IMR-90 (cell line): Measurements from ENCODE around the gene FEZ2. TPM values are rescaled to one million over a fixed set of nuclear protein-coding genes. Genes with fewer than 3 reads are reported as not detected.

Experiments used
- ATAC-seq: fragments of 200-7000 bp; cut with Tn5 transposase; 2 replicates; pipeline ENCODE4 v1.9.1; 2020; ENCODE audit warnings: low read depth, mild to moderate bottlenecking, moderate library complexity
- BruUV-seq: library from RNA; stranded (reverse); fragments of 400-500 nt; replicated peaks from 2 replicates; lab custom pipeline; 2021; lab: Mats Ljungman, UMichigan
- CTCF ChIA-PET: fragments of 300-600 bp; formaldehyde crosslinking; extraction: SDS; loops from one replicate; lab custom pipeline; 2021; ENCODE audit warnings: antibody characterized with exemption; lab: Yijun Ruan, JAX
- POLR2A ChIA-PET: fragments of 300-600 bp; sonication (Branson Sonifier 250); formaldehyde crosslinking; loops from one replicate; lab custom pipeline; 2022; ENCODE audit warnings: antibody characterized with exemption; ENCODE audit not compliant: unreplicated experiment; lab: Charles Lee
- DNase-seq: peaks from one replicate; pipeline ENCODE4 v3.0.0; 2013
- H2AFZ ChIP-seq: replicated peaks from 2 replicates; pipeline ENCODE3; 2013; ENCODE audit warnings: low read length, mild to moderate bottlenecking; ENCODE audit not compliant: poor library complexity
- H2AK5ac ChIP-seq: 2 replicates; pipeline ENCODE4 v1.6.1; 2013; ENCODE audit warnings: low read depth, low read length, inconsistent platforms
- H2AK9ac ChIP-seq: replicated peaks from 2 replicates; pipeline ENCODE3; 2013; ENCODE audit warnings: mild to moderate bottlenecking, low read depth, low read length, moderate library complexity; ENCODE audit not compliant: poor library complexity
- H2BK120ac ChIP-seq: 2 replicates; pipeline ENCODE4 v1.6.1; 2013; ENCODE audit warnings: low read depth, low read length, inconsistent platforms
- H2BK15ac ChIP-seq: 3 replicates; pipeline ENCODE4 v1.6.1; 2013; ENCODE audit warnings: low read depth, low read length, inconsistent platforms
- H2BK20ac ChIP-seq: 2 replicates; pipeline ENCODE4 v1.6.1; 2013; ENCODE audit warnings: low read depth, mild to moderate bottlenecking, inconsistent platforms, low read length, moderate library complexity
- H2BK5ac ChIP-seq: 2 replicates; pipeline ENCODE4 v1.6.1; 2013; ENCODE audit warnings: mild to moderate bottlenecking, low read depth, low read length, inconsistent platforms; ENCODE audit not compliant: poor library complexity, severe bottlenecking
- H3K14ac ChIP-seq: replicated peaks from 2 replicates; pipeline ENCODE4 v1.6.1; 2013; ENCODE audit warnings: low read depth, low read length, inconsistent platforms
- H3K18ac ChIP-seq: 2 replicates; pipeline ENCODE4 v1.6.1; 2013; ENCODE audit warnings: low read depth, low read length, control low read depth
- H3K23ac ChIP-seq: 2 replicates; pipeline ENCODE4 v1.6.1; 2013; ENCODE audit warnings: low read depth, low read length, inconsistent platforms
- H3K27ac ChIP-seq: 2 replicates; pipeline ENCODE4 v1.5.1; 2013; ENCODE audit warnings: mild to moderate bottlenecking, control low read depth, low read length; ENCODE audit not compliant: insufficient read depth
- H3K27me3 ChIP-seq: 2 replicates; pipeline ENCODE4 v1.6.1; 2013; ENCODE audit warnings: low read length; ENCODE audit not compliant: control insufficient read depth, insufficient read depth
- H3K36me3 ChIP-seq: 2 replicates; pipeline ENCODE4 v1.6.1; 2013; ENCODE audit warnings: low read length, mixed read lengths; ENCODE audit not compliant: control insufficient read depth, insufficient read depth
- H3K4ac ChIP-seq: 2 replicates; pipeline ENCODE4 v1.6.1; 2013; ENCODE audit warnings: low read depth, low read length, inconsistent platforms
- H3K4me1 ChIP-seq: 2 replicates; pipeline ENCODE4 v1.6.1; 2013; ENCODE audit warnings: low read length, mixed read lengths; ENCODE audit not compliant: control insufficient read depth, insufficient read depth
- H3K4me2 ChIP-seq: 2 replicates; pipeline ENCODE4 v1.6.1; 2013; ENCODE audit warnings: low read depth, mild to moderate bottlenecking, control low read depth, low read length, moderate library complexity
- H3K4me3 ChIP-seq: 2 replicates; pipeline ENCODE4 v1.5.1; 2013; ENCODE audit warnings: low read depth, mild to moderate bottlenecking, control low read depth, low read length, moderate library complexity; ENCODE audit not compliant: insufficient read depth
- H3K56ac ChIP-seq: 2 replicates; pipeline ENCODE4 v1.6.1; 2013; ENCODE audit warnings: low read length, inconsistent platforms; ENCODE audit not compliant: insufficient read depth; ENCODE audit errors: extremely low read depth
- H3K79me1 ChIP-seq, 2 experiments: 2 replicates each; pipeline ENCODE4 v1.6.1; 2013; ENCODE audit warnings: low read length in 2 of 2, inconsistent platforms in 1 of 2, low read depth in 1 of 2
- H3K9ac ChIP-seq: 2 replicates; pipeline ENCODE4 v1.6.1; 2013; ENCODE audit warnings: low read depth, low read length, control low read depth
- H3K9me1 ChIP-seq: 2 replicates; pipeline ENCODE4 v1.6.1; 2013; ENCODE audit warnings: low read length, inconsistent platforms; ENCODE audit not compliant: insufficient read depth
- H3K9me3 ChIP-seq: 2 replicates; pipeline ENCODE4 v1.6.1; 2013; ENCODE audit warnings: low read length; ENCODE audit not compliant: control insufficient read depth, insufficient read depth
- H4K20me1 ChIP-seq: 2 replicates; pipeline ENCODE4 v1.6.1; 2013; ENCODE audit warnings: low read length, inconsistent platforms; ENCODE audit not compliant: insufficient read depth
- H4K5ac ChIP-seq: 2 replicates; pipeline ENCODE4 v1.6.1; 2013; ENCODE audit warnings: mild to moderate bottlenecking, low read depth, low read length, control low read depth
- H4K8ac ChIP-seq, 2 experiments: 2 replicates each; pipeline ENCODE4 v1.6.1; 2013; ENCODE audit warnings: low read depth in 2 of 2, low read length in 2 of 2, control low read depth in 1 of 2, inconsistent platforms in 1 of 2
- H4K91ac ChIP-seq: 2 replicates; pipeline ENCODE4 v1.6.1; 2013; ENCODE audit warnings: low read depth, low read length, inconsistent platforms; ENCODE audit not compliant: insufficient read depth
- CEBPB ChIP-seq: IDR thresholded peaks from 2 replicates; pipeline ENCODE4 v1.6.1; 2012; ENCODE audit warnings: low read depth, low read length, improper control_type of control experiment
- MAFK ChIP-seq: IDR thresholded peaks from 2 replicates; pipeline ENCODE4 v1.6.1; 2012; ENCODE audit warnings: low read depth, low read length, improper control_type of control experiment
- MAZ ChIP-seq: IDR thresholded peaks from 2 replicates; pipeline ENCODE4 v1.6.1; 2012; ENCODE audit warnings: low read depth, mild to moderate bottlenecking, low read length, improper control_type of control experiment, moderate library complexity, borderline replicate concordance
- MXI1 ChIP-seq: IDR thresholded peaks from 2 replicates; pipeline ENCODE4 v1.6.1; 2012; ENCODE audit warnings: low read depth, mild to moderate bottlenecking, low read length, moderate library complexity, borderline replicate concordance
- NFE2L2 ChIP-seq: fragments of 150-350 bp; IDR thresholded peaks from 2 replicates; pipeline ENCODE4 v1.6.1; 2016; ENCODE audit warnings: low read depth, mild to moderate bottlenecking, low read length
- POLR2A ChIP-seq: IDR thresholded peaks from 2 replicates; pipeline ENCODE4 v1.6.1; 2012; ENCODE audit warnings: mild to moderate bottlenecking, low read depth, low read length
- SMC3 ChIP-seq: fragments of 150-350 bp; IDR thresholded peaks from 2 replicates; pipeline ENCODE4 v1.6.1; 2016; ENCODE audit warnings: low read depth, mild to moderate bottlenecking, antibody characterized with exemption, low read length, moderate library complexity
- USF2 ChIP-seq: fragments of 150-350 bp; IDR thresholded peaks from 2 replicates; pipeline ENCODE4 v1.6.1; 2017; ENCODE audit warnings: mild to moderate bottlenecking, antibody characterized with exemption, low read length, low read depth
- WGBS, 2 experiments: methylation state at CpG; one replicate each; pipeline versions ENCODE4 v1.1.5 to v1.1.7; 2013; ENCODE audit warnings: missing lambda C conversion rate in 2 of 2; ENCODE audit not compliant: insufficient read length in 1 of 2; ENCODE audit errors: extremely low coverage in 2 of 2; 5-methylcytosine and 5-hydroxymethylcytosine counted together
- dilution Hi-C: fragments of 300-500 bp; cut with HindIII; formaldehyde crosslinking; loops from one replicate; pipeline ENCODE4 v1.14.3; 2018; ENCODE audit warnings: low sequenced_read_pairs; ENCODE audit not compliant: unreplicated experiment
- in situ Hi-C: fragments of 300-500 bp; cut with MboI; formaldehyde crosslinking; loops from 3 replicates; pipeline ENCODE4 v1.14.3; 2019; ENCODE audit warnings: low sequenced_read_pairs, inconsistent platforms, mixed read lengths
- intact Hi-C: fragments of 100-400 bp; cut with micrococcal nuclease; formaldehyde crosslinking; loops from 2 replicates; pipeline ENCODE4 v1.10.0; 2022
- polyA plus RNA-seq, 3 experiments: library from polyadenylated mRNA; depleted of rRNA; stranded (reverse); fragments of >200 nt; gene quantifications; 2 replicates each; pipeline ENCODE4 v1.2.3, GENCODE V29; 2012; ENCODE audit warnings: low replicate concordance in 1 of 3
- total RNA-seq: library from RNA; depleted of rRNA; stranded (reverse); fragments of >200 nt; gene quantifications from 2 replicates; pipeline ENCODE4 v1.2.3, GENCODE V29; 2012

The FEZ2 gene
- total and polyA plus RNA-seq, 2 of the 4 experiments (the other 2 are of a cell fraction), result 19.4 to 31.6 TPM

DNA sequence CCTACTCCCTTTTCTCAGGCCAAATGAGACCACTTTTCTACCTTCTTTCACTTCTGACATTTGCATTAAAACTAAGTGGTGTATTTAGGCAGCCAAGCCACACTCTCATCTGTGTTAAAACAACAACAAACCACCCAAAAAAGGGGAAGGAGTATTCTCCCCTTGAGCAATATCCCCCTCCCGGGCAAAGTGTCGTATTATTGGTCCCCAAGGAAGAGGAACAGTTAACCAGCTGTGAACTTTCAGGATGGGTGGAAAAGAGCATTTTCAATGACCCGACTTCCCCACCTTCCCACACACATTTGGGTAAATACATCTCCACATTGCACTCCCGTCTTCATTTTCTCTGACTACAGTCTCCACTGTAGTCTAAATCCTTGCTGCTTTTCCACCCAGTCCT, 44.3 kb downstream of the FEZ2 start:
- POLR2A ChIA-PET, result no interaction called here
- 0 out of 2 replicates have a peak overlapping the region, but pooled peaks have one; percentile 6 for H2AK5ac ChIP-seq
- ATAC-seq (no peak), DNase-seq (no peak)
- BruUV-seq, result no TSS peak
- no CpG with 5 or more reads among the region's 4 CpGs for WGBS, 2 experiments
- no peak overlapping the region; the same call in 1 of the 2 replicates for H3K23ac ChIP-seq
- H2BK120ac ChIP-seq, result 0 out of 2 replicates have a peak overlapping the region, but pooled peaks have one; percentile 8
- no peak overlapping the region for H2BK15ac ChIP-seq
- H3K27ac ChIP-seq, result no peak overlapping the region
- no peak overlapping the region for H2AFZ ChIP-seq
- TF ChIP-seq NFE2L2, result no peak
- 0 out of 2 replicates have a peak, but pooled peaks have one; percentile 25 for TF ChIP-seq POLR2A
- no peak for TF ChIP-seq MXI1
- TF ChIP-seq MAFK, result no peak
- TF ChIP-seq MAZ, result no peak
- no peak for TF ChIP-seq USF2
- no peak for TF ChIP-seq SMC3
- TF ChIP-seq CEBPB, result no peak
- H3K4me3 ChIP-seq, result no peak overlapping the region
- peak overlapping the region; percentile 47 for H2BK5ac ChIP-seq
- H3K36me3 ChIP-seq, result peaks cover 30% of the 10 kb centered on the region
- intact Hi-C loops (no loop called here), in situ Hi-C loops (loop anchor here (10.0 kb wide), 1 partner anchor 111 kb away; no protein-coding TSS in a partner anchor), dilution Hi-C loops (no loop called here)
- H3K4ac ChIP-seq, result peak overlapping the region; percentile 71
- peak overlapping the region; percentile 28; the same call in 1 of the 2 replicates for H3K14ac ChIP-seq
- H3K27me3 ChIP-seq, result no peaks in the 10 kb centered on the region
- no peak overlapping the region for H4K91ac ChIP-seq
- H2AK9ac ChIP-seq, result no peak overlapping the region
- H3K4me1 ChIP-seq, result peaks cover 5% of the 10 kb centered on the region
- H2BK20ac ChIP-seq, result no peak overlapping the region
- H3K9me3 ChIP-seq, result no peaks in the 10 kb centered on the region
- H3K4me2 ChIP-seq, result no peak overlapping the region
- CTCF ChIA-PET, result interaction anchor here (0.6 kb wide), 1 partner anchor 111 kb away, joined by 3 read pairs; no protein-coding TSS in a partner anchor
- no peaks in the 10 kb centered on the region for H4K20me1 ChIP-seq
- peaks cover 20 to 28% of the 10 kb centered on the region in 2 experiments for H3K79me1 ChIP-seq
- H3K56ac ChIP-seq, result no peak overlapping the region
- H4K5ac ChIP-seq, result 0 out of 2 replicates have a peak overlapping the region, but pooled peaks have one; percentile 9
- H3K9me1 ChIP-seq, result peaks cover 4% of the 10 kb centered on the region; the same call in 1 of the 2 replicates
- H3K18ac ChIP-seq, result no peak overlapping the region
- H4K8ac ChIP-seq, result peak overlapping the region; percentile 3 to 47; a peak in 1 of 4 replicates
- no peak overlapping the region for H3K9ac ChIP-seq
